Measurements from ENCODE around the gene FMN1. TPM values are rescaled to one million over a fixed set of nuclear protein-coding genes. Genes with fewer than 3 reads are reported as not detected.

Gene FMN1
- total and polyA plus RNA-seq, 2 of the 8 experiments (the other 6 are each of a cell fraction or from before 2014, with no cell fraction given), result 0.27 to 3.7 TPM

GRCh38 chr15:33067456-33067855, 127.1 kb downstream of the FMN1 start (continued):
- TF ChIP-seq GTF2F1 (IDR thresholded peaks at IDR 0.05; ENCODE audit: borderline replicate concordance, low read depth, low read length) (no peak), SIN3A (conservative IDR thresholded peaks at IDR 0.05 in 1 of 2, IDR thresholded peaks at IDR 0.05 in 1 of 2; ENCODE audit: low read depth in 1 of 2, low read length in 2 of 2) (no peak), POLR2A (IDR thresholded peaks at IDR 0.05; ENCODE audit: control extremely low read depth in 1 of 2, low read depth in 2 of 2, low read length in 2 of 2) (no peak), SP4 (IDR thresholded peaks at IDR 0.05; ENCODE audit: low read length) (no peak), CREB1 (IDR thresholded peaks at IDR 0.05) (no peak), EZH2 (IDR thresholded peaks at IDR 0.05; ENCODE audit: low read depth, low read length, severe bottlenecking) (no peak)
